COR-L47 (cell line): ENCODE measurements around the gene DRAP1.

Experiments
- DNase-seq: peaks from one replicate; lab custom pipeline; 2025; lab: John Stamatoyannopoulos, UW

The DRAP1 gene

GRCh38 chr11:65903715-65904114, 15.5 kb upstream of the DRAP1 start:
- no peak for DNase-seq

DNA sequence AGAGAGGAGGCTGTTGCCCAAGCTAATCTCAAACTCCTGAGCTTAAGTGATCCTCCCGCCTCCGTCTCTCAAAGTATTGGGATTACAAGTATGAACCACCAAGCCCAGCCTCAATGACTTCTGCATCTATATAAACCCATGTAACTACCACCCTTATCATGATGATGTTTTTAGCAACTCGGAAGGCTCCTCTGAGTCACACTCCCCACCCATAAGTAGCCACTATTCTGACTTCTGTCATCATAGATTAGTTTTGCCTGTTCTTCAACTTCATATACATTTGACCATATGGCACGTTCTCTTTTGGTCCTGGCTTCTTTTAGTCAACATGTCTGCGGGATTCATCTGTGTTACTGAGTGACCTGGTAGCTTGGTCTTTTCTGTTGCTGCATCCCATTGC, 12.6 kb upstream of the DRAP1 start:
- no peak for DNase-seq

- DNase-seq, result no peak
Measured at GRCh38 chr11:65907878-65908277, 11.3 kb upstream of the DRAP1 start.

DNA sequence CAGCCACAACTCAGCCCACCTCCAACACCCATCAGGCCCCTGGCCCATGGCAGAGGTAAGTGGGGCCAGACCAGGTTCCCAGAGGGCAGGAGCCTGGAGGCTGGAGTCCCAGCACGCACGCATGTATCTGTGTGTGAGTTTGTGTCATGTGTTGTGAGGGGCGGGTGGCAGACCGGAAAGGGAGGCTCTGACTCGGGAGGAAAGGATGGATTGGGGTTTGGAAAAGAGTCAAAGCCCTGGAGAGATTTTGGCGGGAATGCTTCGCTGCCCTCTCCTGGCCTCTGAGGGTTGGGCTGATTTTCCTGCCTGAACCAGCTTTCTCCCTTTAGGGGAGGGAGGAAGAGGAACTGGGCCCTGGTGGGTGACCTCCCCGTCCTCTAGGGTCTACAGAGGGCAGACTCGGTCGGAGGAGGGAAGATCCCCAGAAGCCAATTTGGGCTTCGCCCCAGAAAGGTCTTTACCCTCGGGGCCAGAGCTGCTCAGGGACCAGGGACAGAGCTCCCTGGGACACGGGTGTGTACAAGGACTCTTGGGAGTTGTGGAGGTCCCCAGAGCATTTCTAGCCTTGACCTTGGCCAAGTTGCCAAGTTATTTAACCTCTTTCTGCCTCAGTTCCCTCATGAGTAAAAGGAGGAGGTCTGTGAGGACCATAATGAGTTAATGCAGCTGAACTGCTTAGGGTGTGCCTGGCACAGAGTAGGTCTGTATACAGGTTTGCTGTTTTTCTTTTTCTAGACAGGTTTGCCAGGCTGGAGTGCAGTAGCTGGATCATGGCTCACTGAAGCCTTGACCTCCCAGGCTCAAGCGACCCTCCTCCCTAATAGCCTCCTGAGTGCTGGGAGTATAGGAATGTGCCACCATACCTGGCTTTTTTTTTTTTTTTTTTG, 7.3 kb upstream of the DRAP1 start:
- peak; percentile 72 for DNase-seq

- no peak for DNase-seq
Measured at GRCh38 chr11:65912845-65913244, 6.4 kb upstream of the DRAP1 start.

GRCh38 chr11:65915101-65915820, 4.0 kb upstream of the DRAP1 start:
- no peak for DNase-seq

DNA sequence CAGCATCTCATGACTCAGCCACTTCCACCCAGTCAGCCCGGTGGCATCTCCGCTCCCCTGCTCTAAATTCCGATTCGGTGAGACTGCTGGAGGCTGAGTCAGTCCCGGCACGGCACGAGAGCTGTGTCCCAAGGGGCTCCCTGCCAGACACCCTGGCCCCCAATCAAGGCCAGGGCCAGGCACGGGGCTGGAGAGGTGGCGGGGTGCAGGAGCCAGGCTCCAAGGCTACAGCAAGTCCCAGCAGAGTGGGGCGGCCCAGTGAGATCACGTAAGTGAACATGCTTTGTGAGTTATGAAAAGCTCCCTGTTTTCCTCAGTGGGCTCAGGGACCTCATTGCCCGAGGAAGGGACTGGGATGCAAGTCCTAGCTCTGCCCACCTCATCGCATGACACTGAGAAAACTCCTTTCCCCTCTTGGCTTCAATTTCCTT, 3.4 kb upstream of the DRAP1 start:
- no peak for DNase-seq

DNA sequence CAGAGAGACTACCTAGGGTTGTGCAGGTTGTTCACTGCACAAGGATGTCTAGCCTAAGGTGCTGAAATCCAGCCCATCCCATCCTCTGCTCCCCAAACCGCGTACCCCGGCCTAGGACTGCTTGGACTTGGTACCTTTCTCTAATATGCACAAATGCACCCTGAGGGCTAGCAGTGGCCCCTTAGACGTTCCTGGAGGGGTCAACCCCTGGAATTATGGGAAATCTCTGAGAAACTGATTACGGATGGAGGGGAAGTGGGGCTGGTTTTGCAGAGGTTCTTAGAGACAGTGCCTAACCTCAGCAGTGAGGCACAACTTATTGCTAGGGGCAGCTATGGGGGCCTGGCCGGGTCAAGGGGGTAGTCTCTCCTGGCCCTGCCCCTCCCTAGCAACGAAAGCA, 2.8 kb upstream of the DRAP1 start:
- no peak for DNase-seq

GRCh38 chr11:65917077-65917433, 2.2 kb upstream of the DRAP1 start:
- DNase-seq, result no peak

DNA sequence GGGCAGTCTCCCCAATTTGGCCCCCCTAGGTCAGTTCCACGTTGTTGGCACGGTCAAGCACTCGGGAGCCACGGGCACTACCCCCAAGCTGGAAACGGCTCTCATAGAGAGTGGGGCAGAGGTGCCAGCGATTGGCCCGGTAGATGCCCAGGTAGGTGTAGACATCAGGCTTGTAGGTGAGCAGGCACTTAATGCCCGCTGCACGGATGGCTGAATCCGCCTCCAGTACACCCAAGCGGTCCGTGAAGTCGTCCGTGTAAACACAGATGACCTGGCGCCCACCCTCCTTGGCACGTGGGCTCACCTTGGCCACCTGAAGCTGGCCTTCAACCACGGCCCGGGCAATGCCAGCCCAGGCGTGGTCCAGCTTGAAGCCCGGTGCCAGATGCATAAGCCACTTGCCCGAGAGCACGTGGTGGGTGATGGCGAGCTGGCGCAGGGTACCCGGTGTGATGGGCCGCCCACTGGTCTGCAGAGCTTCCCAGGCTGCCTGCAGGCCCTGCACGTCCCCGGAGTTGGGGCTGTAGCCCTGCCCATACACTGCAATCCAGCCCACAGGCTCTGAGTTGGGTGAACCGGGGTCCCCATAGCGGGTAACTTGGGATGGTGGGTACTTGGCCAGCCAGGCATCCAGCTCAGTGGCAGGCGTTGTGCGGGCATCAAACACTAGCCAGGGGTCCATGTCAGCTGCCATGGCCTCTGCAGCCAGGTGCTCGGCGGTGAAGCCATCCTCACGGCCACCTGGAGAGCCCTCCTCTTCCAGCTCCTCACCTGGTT, 1.6 kb upstream of the DRAP1 start:
- DNase-seq, result no peak

GRCh38 chr11:65918211-65919140, 750 bp upstream of the DRAP1 start, which contains the start of gene C11orf68:
Gene C11orf68 (minus strand): TSS chr11:65919062. CDS start chr11:65919031, 31 bp downstream.
- no peak for DNase-seq

- DNase-seq, result no peak
Measured at GRCh38 chr11:65919573-65920371, 546 bp downstream of the DRAP1 start.

GRCh38 chr11:65920372-65920802, 1.2 kb downstream of the DRAP1 start:
- no peak for DNase-seq

DNA sequence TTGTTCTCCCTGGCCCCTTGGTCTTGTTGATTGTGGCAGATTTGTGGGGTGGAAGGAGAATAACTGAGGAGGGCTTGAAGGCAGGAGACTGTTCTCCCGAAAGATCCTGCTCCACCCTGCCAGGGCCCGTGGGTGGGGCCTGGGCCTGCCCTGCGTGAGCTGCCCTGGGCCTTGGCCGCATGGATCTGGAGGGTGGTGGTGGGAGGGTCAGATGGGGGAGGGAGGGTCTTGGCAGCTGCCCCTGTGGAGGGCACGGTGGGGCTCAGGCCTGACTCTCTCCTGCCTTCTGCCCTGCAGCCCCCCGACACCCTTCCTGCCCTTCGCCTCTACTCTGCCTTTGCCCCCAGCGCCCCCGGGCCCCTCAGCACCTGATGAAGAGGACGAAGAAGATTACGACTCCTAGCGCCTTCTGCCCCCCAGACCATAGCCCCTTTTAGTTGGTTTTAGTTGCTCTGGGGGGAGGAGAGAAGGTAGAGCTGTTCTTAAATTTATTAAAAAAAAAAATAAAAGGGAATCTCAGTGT, 1.9 kb downstream of the DRAP1 start:
- no peak for DNase-seq

- DNase-seq, result no peak
Measured at GRCh38 chr11:65921876-65922275, 2.6 kb downstream of the DRAP1 start.

DNA sequence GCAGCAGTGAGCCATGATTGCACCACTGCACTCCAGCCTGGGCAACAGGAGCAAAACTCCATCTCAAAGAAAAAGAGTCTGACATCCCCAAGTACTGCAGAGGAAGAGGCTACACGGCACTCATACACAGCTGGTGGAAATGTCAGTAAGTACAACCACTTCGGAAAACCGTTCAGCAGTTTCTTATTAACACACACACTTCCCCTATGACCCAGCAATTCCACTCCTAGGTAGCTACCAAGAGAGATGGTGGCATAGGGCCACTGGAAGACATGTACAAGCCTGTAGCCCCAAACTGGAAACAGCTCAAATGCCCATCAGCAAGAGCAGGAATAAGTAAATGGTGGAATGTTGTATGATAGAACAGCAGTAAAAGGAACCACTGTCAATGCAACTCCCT, 3.3 kb downstream of the DRAP1 start:
- no peak for DNase-seq

GRCh38 chr11:65925397-65925796, 6.2 kb downstream of the DRAP1 start:
- DNase-seq, result no peak

DNA sequence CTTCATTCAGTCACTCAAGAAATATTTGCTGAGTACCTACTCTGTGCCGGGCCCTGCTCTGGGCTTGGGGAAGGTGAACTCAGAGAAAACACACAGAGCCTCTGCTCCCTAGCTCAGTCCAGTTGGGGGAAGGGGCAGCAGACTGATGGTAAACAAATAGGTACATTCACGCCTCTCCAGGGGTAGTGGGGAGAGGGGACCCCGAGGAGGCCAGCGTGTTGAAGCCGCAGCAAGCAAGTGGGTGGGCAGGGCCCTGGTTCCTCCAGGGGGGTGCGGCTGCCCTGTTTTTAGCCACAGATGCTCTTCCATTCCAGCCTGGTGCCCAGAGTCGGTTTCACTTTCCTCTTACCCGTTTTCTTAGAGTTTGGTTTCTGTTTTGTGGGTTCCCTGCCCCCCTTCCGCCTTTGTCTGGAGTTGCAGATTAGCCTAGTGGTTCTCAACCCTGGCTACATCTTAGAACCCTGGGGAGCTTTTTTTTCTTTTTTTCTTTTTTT, 8.7 kb downstream of the DRAP1 start:
- DNase-seq, result no peak

DNA sequence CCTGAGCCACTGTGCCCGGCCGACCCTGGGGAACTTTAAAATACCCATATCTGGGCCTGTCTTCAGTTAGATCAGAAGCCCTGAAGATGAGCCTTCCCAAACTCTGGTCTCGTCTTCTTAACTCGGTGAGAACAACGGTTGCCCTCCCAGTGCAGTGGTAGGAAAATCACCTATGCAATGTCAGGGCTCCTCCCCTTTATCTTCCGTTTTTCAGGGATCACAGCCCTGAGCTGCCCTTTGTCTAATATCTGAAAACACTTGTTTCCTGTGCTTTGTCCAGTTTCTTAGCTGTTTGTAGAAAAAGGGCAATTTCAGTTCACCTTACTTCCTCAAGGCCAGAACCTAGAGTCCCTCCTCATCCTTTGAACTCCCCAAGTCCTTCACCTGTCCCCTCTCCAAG, 9.4 kb downstream of the DRAP1 start:
- no peak for DNase-seq
